ENCODE measurements around the gene NOTCH3. TPM values are rescaled to one million over a fixed set of nuclear protein-coding genes. Genes with fewer than 3 reads are reported as not detected.

Gene NOTCH3
- total RNA-seq, 2 donors from 2014 or later: 31.8 to 48.0 TPM

DNA sequence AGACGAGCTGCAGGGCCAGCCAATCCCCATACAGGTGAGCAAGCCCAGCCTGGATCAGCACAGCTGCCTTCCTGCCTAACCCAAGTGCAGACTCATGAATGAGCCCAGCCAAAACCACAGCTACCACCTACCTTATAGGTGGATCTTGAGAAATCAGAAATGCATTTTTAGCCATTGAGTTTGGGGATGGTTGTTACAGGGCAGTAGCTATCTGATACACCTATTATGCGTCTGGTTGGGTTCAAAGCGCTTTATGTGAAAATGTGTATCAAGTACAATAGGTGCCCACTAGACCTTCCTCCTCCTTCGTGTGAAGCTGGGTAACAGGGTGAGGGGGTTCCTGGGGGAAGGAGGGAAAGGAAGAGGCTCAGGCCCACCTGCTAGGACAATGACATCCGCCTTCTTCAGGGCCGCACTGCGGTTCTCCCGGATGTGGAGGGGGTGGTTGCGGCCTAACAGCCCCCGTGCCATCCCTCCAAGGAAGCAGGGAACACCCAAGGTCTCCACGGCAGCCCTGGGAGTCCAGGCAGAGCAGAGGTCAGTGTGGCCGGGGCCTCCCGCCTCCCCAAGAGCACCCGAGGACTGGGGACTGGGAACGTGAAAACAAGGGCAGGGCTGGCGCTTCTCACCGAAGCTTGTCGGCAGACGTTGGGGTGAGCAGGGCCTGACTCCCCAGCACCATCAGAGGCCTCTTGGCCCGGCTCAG is 81.9 kb downstream of the NOTCH3 start:
- Histone ChIP-seq H3K27me3 (replicated peaks; ENCODE audit: insufficient read depth) (no peaks in the 10 kb centered on the region), H3K9me3 (no peaks in the 10 kb centered on the region), H3K4me1 (replicated peaks) (no peaks in the 10 kb centered on the region), H3K36me3 (peaks cover 0 to 11% of the 10 kb centered on the region in 2 donors), H3K4me3 (no peak overlapping the region), H3K27ac (no peak overlapping the region)
- TF ChIP-seq POLR2AphosphoS5 (IDR thresholded peaks at IDR 0.05) (no peak), CTCF (IDR thresholded peaks at IDR 0.05) (no peak), POLR2A (IDR thresholded peaks at IDR 0.05) (no peak)
- intact Hi-C loops (cut with DNase I): no loop called here
- DNase-seq (ENCODE audit: low spot score): no peak
- 96% methylated on average over 15 of the region's 20 CpGs for WGBS

DNA sequence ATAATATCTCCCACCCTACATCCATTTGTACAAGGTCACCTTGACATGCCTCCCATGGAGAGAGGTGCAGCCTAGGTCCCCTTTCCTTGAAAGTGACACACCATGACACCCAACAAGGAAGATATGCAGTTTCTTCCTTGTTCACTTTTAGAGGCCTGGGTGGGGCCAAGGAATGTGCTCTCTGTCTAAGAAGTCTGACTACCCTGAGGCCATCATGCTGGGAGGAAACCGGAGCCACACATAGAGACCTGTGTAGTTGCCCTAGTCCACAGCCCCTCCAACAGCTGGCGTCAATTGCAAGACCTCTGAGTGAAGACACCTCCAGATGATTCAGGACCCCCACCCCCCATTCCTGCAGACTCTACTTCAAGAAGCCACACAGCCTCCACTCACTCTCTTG is 82.5 kb downstream of the NOTCH3 start:
- H3K27me3 ChIP-seq (replicated peaks; ENCODE audit: insufficient read depth): no peaks in the 10 kb centered on the region
- H3K4me3 ChIP-seq: no peak overlapping the region
- H3K4me1 ChIP-seq (replicated peaks): no peaks in the 10 kb centered on the region
- TF ChIP-seq POLR2AphosphoS5 (IDR thresholded peaks at IDR 0.05) (no peak), POLR2A (IDR thresholded peaks at IDR 0.05) (no peak), CTCF (IDR thresholded peaks at IDR 0.05) (no peak)
- no peak for DNase-seq (ENCODE audit: low spot score)
- H3K36me3 ChIP-seq: peaks cover 0 to 11% of the 10 kb centered on the region in 2 donors
- H3K9me3 ChIP-seq: no peaks in the 10 kb centered on the region
- no peak overlapping the region for H3K27ac ChIP-seq
- WGBS: 86% methylated on average over 2 of the region's 2 CpGs
- intact Hi-C loops (cut with DNase I): no loop called here

DNA sequence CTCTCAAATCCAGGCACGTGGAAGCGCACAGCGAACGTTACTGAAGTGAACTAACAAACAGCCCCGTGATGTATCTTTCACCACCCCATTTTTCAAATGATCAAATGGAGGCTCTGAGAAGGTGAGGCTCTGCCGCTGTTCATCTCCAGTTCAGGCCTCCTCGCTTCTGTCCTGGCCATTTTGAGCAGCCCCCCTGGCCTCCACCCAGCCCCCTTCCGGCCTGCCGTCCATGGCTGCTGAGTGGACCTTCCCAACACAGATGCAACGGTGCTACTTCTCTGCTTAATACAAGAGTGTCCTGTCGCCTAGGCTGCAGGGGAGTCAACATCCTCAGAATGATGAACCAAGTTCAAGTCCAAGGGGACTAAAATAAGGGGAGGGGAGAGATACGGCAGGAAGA is 83.9 kb downstream of the NOTCH3 start:
- Histone ChIP-seq H3K27me3 (replicated peaks; ENCODE audit: insufficient read depth) (no peaks in the 10 kb centered on the region), H3K4me3 (no peak overlapping the region), H3K36me3 (peaks cover 0 to 11% of the 10 kb centered on the region in 2 donors), H3K4me1 (replicated peaks) (no peaks in the 10 kb centered on the region), H3K27ac (no peak overlapping the region), H3K9me3 (no peaks in the 10 kb centered on the region)
- TF ChIP-seq POLR2A (IDR thresholded peaks at IDR 0.05) (no peak), POLR2AphosphoS5 (IDR thresholded peaks at IDR 0.05) (no peak), CTCF (IDR thresholded peaks at IDR 0.05) (no peak)
- intact Hi-C loops (cut with DNase I): no loop called here
- 90% methylated on average over 12 of the region's 12 CpGs for WGBS
- no peak for DNase-seq (ENCODE audit: low spot score)

GRCh38 chr19:15115762-15116615 is 84.8 kb downstream of the NOTCH3 start:
- no peaks in the 10 kb centered on the region for H3K27me3 ChIP-seq (replicated peaks; ENCODE audit: insufficient read depth)
- H3K36me3 ChIP-seq: peaks cover 0 to 11% of the 10 kb centered on the region in 2 donors
- no peak for DNase-seq (ENCODE audit: low spot score)

More at GRCh38 chr19:15115762-15116615, 84.8 kb downstream of the NOTCH3 start:
- Histone ChIP-seq H3K4me1 (replicated peaks) (no peaks in the 10 kb centered on the region), H3K4me3 (no peak overlapping the region), H3K9me3 (no peaks in the 10 kb centered on the region), H3K27ac (no peak overlapping the region)
- intact Hi-C loops (cut with DNase I): no loop called here
- TF ChIP-seq POLR2AphosphoS5 (IDR thresholded peaks at IDR 0.05) (no peak), POLR2A (IDR thresholded peaks at IDR 0.05) (no peak), CTCF (IDR thresholded peaks at IDR 0.05) (no peak)
- 91% methylated on average over 16 of the region's 23 CpGs for WGBS
